ENCODE measurements around the gene MS4A8.

MS4A8 gene

GRCh38 chr11:60765355-60765754 lies 65.9 kb downstream of the MS4A8 start:
- DNase-seq, result no peak

All from effector CD8-positive, alpha-beta T cell (primary cell).